Stimulated activated CD8-positive, alpha-beta memory T cell treated with anti-CD3 and anti-CD28 coated beads, Interleukin-15, amount 100 ng/mL, for 1 hour (primary cell): ENCODE results near the gene VSTM2B.
"Not testable (repeated sequence)": the region's sequence is repeated elsewhere in the genome, so short reads cannot be mapped to it uniquely, and the experiment has no call there.

ENCODE experiments used
- DNase-seq: peaks from one replicate; pipeline ENCODE4 v3.0.0-alpha.2; 2020; ENCODE audit warnings: low read depth

Gene VSTM2B

GRCh38 chr19:29525901-29526729 lies at the start of gene VSTM2B:
Gene VSTM2B, plus strand, starts transcription at chr19:29525994. Its CDS starts 590 bp downstream, at chr19:29526584.
- DNase-seq = no peak

GRCh38 chr19:29476528-29476927 lies 49.3 kb upstream of the VSTM2B start:
- DNase-seq = no peak

- DNase-seq = no peak
Measured at GRCh38 chr19:29477831-29478577, 47.8 kb upstream of the VSTM2B start.

- DNase-seq = no peak
Measured at GRCh38 chr19:29478578-29479565, 46.9 kb upstream of the VSTM2B start.

- DNase-seq = no peak
Measured at GRCh38 chr19:29479941-29480340, 45.9 kb upstream of the VSTM2B start.

GRCh38 chr19:29480507-29480906 lies 45.3 kb upstream of the VSTM2B start:
- DNase-seq = no peak

- DNase-seq = no peak
Measured at GRCh38 chr19:29482855-29483640, 42.7 kb upstream of the VSTM2B start.

GRCh38 chr19:29483641-29483920 lies 42.2 kb upstream of the VSTM2B start:
- no peak for DNase-seq

- no peak for DNase-seq
Measured at GRCh38 chr19:29483944-29484581, 41.7 kb upstream of the VSTM2B start.

GRCh38 chr19:29484876-29485275 lies 40.9 kb upstream of the VSTM2B start:
- no peak for DNase-seq

- DNase-seq = no peak
Measured at GRCh38 chr19:29485293-29485692, 40.5 kb upstream of the VSTM2B start.

GRCh38 chr19:29486961-29487360 lies 38.8 kb upstream of the VSTM2B start:
- DNase-seq = not testable (repeated sequence)

GRCh38 chr19:29487432-29487831 lies 38.4 kb upstream of the VSTM2B start:
- no peak for DNase-seq

- DNase-seq = no peak
Measured at GRCh38 chr19:29488316-29488715, 37.5 kb upstream of the VSTM2B start.

GRCh38 chr19:29489172-29489951 lies 36.4 kb upstream of the VSTM2B start:
- DNase-seq = no peak

- no peak for DNase-seq
Measured at GRCh38 chr19:29491491-29491890, 34.3 kb upstream of the VSTM2B start.

- no peak for DNase-seq
Measured at GRCh38 chr19:29491995-29492577, 33.7 kb upstream of the VSTM2B start.

- no peak for DNase-seq
Measured at GRCh38 chr19:29492769-29493168, 33.0 kb upstream of the VSTM2B start.

GRCh38 chr19:29495091-29495490 lies 30.7 kb upstream of the VSTM2B start:
- no peak for DNase-seq
